Right lobe of liver (tissue), 6 donors: Measurements from ENCODE around the gene TNFRSF1B. TPM values are rescaled to one million over a fixed set of nuclear protein-coding genes. Genes with fewer than 3 reads are reported as not detected.
A peak's percentile ranks its signal among the peaks of the same experiment; 100 is the strongest.

Experiments
- ATAC-seq, 4 donors: fragments of 200-7000 bp; cut with Tn5 transposase; one replicate each; pipeline ENCODE4 v1.9.1; 2020; ENCODE audit warnings: mild to moderate bottlenecking in 4 of 4, moderate library complexity in 4 of 4
- DNase-seq, 3 donors: peaks; one replicate each; pipeline ENCODE4 v3.0.0-alpha.2; 2020
- H3K27ac ChIP-seq, 3 donors: fragments of 200-600 bp; one replicate each; pipeline ENCODE4 v1.8.0; 2022
- H3K27me3 ChIP-seq, 2 donors: fragments of 200-600 bp; one replicate each; pipeline ENCODE4 v1.8.0; 2022
- H3K36me3 ChIP-seq, 4 donors: fragments of 200-600 bp; sonication (generic) in 1 of 4; one replicate each; pipeline versions ENCODE4 v1.5.1 to v1.8.0; 2017 to 2022; ENCODE audit warnings: control low read depth in 1 of 4
- H3K4me1 ChIP-seq, 4 donors: fragments of 200-600 bp; sonication (generic) in 1 of 4; one replicate each; pipeline versions ENCODE4 v1.5.1 to v1.8.0; 2017 to 2022; ENCODE audit warnings: control low read depth in 1 of 4
- H3K4me3 ChIP-seq, 3 donors: fragments of 200-600 bp; one replicate each; pipeline ENCODE4 v1.8.0; 2022
- H3K9me3 ChIP-seq, 4 donors: fragments of 200-600 bp; sonication (generic) in 1 of 4; one replicate each; pipeline versions ENCODE4 v1.5.1 to v1.8.0; 2017 to 2022; ENCODE audit warnings: control low read depth in 1 of 4
- POLR2A ChIP-seq: fragments of 450-650 bp; IDR thresholded peaks from one replicate; pipeline ENCODE4 v1.6.1; 2017; ENCODE audit warnings: antibody characterized with exemption, mild to moderate bottlenecking
- WGBS: methylation state at CpG from one replicate; pipeline ENCODE4 v1.1.6; 2018; ENCODE audit warnings: low coverage, low lambda C conversion rate; ENCODE audit not compliant: insufficient coverage; ENCODE audit errors: missing lambda C conversion rate; 5-methylcytosine and 5-hydroxymethylcytosine counted together
- intact Hi-C, 2 donors: fragments of 100-400 bp; cut with DNase I; formaldehyde crosslinking; loops; one replicate each; pipeline versions ENCODE4 v1.11.2 to v1.14.1; 2022
- long read RNA-seq: library from polyadenylated mRNA; unstranded; transcript quantifications from one replicate; pipeline ENCODE4 v2.0.0, GENCODE V29; 2019
- total RNA-seq, 6 experiments: library from RNA; depleted of rRNA in 2 of 6; stranded (reverse); fragments of >200 nt in 2 of 6; fragmentation: NEBNext Ultra II Directional in 3 of 6; extraction: Animal tissue kit (Norgen Biotek cat#: 25700) in 3 of 6; gene quantifications; one replicate each; pipeline versions ENCODE4 v1.1.0 to v1.2.4, GENCODE V29; 2016 to 2023
- TF ChIP-seq, protein P1 (sequence below), 4 donors: fragments of 200-600 bp in 3 of 4; fragments of 450-650 bp in 1 of 4; IDR thresholded peaks; one replicate each; pipeline versions ENCODE4 v1.5.1 to v1.8.0; 2016 to 2022; ENCODE audit warnings: antibody characterized with exemption in 4 of 4, mild to moderate bottlenecking in 2 of 4
- donor health status: DM: no; HTN: yes; CAD: no.
- donor health status: DM: no; HTN: no; CAD: no.
- donor health status: DM: no; HTN: no; CAD: no.
- donor health status: DM: no; HTN: yes; CAD: no.
- donor health status: DM: no; HTN: yes; CAD: no.

TNFRSF1B gene
- total RNA-seq: 10 to 100 TPM; 12.9 to 56.9 (median 26.5) TPM
- long read RNA-seq, partial matches to known transcripts: 3 of 3 reads
- long read RNA-seq, other reads (novel, unspliced or antisense): 0 of 3 reads

DNA sequence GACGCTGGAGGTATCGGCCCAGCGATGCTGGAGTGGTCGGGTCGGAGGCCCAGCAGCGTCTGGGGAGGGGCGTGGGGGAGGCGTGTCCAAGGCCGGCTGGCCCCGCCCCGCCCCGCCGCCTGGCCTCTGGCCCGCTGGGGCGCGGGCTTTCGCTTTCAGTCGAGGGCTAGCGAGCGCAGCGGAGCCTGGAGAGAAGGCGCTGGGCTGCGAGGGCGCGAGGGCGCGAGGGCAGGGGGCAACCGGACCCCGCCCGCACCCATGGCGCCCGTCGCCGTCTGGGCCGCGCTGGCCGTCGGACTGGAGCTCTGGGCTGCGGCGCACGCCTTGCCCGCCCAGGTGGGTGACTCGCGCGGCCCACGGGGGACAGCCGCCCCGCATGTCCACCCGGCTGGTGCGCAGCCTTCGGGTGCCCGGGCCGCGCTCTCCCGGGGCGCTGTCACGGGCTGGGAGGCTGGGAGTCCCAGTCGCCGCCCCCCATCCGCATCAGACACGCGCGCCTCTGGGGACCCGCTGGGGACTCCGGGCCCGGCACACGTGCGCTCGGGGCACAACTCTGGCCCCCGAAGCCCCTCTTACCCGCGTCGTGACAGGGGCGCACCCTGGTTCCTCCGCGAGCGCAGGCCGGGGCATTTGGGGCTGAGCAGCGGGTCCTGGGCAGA is at the start of gene TNFRSF1B:
Gene TNFRSF1B, plus strand, starts transcription at position 158 of the 659 bp plus-strand sequence. Its CDS starts 101 bp downstream, at position 259.
- DNase-seq (peak; percentile 87 to 90 (median 89)), ATAC-seq (peak; percentile 60 to 77 (median 74))
- intact Hi-C loops: no loop called here
- Histone ChIP-seq H3K4me3 (peak within 1 kb of the TSS; percentile 65 to 89 (median 82)), H3K4me1 (peaks cover 3 to 35% (median 13%) of the 10 kb centered on the region in 4 donors), H3K9me3 (no peaks in the 10 kb centered on the region), H3K36me3 (no peaks in the 10 kb centered on the region), H3K27ac (peak within 1 kb of the TSS; percentile 96 to 99 (median 98)), H3K27me3 (no peaks in the 10 kb centered on the region)
- TF ChIP-seq, protein P1, sequence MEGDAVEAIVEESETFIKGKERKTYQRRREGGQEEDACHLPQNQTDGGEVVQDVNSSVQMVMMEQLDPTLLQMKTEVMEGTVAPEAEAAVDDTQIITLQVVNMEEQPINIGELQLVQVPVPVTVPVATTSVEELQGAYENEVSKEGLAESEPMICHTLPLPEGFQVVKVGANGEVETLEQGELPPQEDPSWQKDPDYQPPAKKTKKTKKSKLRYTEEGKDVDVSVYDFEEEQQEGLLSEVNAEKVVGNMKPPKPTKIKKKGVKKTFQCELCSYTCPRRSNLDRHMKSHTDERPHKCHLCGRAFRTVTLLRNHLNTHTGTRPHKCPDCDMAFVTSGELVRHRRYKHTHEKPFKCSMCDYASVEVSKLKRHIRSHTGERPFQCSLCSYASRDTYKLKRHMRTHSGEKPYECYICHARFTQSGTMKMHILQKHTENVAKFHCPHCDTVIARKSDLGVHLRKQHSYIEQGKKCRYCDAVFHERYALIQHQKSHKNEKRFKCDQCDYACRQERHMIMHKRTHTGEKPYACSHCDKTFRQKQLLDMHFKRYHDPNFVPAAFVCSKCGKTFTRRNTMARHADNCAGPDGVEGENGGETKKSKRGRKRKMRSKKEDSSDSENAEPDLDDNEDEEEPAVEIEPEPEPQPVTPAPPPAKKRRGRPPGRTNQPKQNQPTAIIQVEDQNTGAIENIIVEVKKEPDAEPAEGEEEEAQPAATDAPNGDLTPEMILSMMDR (IDR thresholded peaks at IDR 0.05): no peak
- TF ChIP-seq POLR2A: peak; percentile 100
- WGBS: 0% methylated on average over 4 of the region's 79 CpGs

DNA sequence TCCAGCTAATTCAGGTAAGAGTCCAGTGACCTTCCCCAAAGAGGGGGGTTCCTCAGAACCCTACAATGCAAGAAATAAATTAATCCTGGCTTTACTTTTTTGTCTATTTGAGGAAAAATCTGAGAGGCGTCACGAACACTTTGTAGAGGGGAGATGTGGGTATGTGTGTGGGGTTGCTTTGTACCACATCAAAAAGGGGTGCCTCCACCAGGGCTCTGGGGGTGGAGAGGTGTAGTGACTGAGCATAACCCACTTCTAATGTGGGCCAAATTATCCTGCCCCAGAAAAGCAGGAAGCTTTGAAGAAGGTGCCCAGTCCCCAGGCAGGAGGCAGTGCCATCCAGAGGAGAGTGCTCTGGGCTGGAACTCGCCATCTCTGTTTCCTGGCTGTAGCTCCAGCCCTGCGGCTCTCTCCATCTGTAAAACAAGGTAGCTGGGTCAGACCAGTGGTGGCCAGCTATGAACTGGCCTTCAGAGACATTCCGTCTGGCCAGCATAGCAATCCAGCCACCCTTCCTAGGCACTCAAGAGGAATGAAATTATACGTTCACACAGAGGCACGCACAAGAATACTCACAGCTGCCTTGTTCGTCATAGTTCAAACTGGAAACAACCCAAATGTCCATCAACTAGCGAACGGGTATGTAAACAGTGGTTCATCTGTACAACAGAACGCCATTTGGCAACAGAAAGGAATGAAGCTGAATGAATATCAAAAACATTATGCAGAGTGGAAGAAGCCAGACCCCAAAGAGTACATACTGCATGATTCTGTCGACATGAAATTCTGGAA is 45.4 kb upstream of the TNFRSF1B start:
- ATAC-seq: no peak
- Histone ChIP-seq H3K27me3 (no peaks in the 10 kb centered on the region), H3K27ac (no peak overlapping the region), H3K36me3 (no peaks in the 10 kb centered on the region), H3K9me3 (no peaks in the 10 kb centered on the region), H3K4me1 (peaks cover 0 to 7% (median 2%) of the 10 kb centered on the region in 4 donors), H3K4me3 (no peak overlapping the region)
- intact Hi-C loops: loop anchor here in 1 of 2 donors (5.0 kb wide), 1 partner anchor 86 kb away; no protein-coding TSS in a partner anchor
- TF ChIP-seq, protein P1 (IDR thresholded peaks at IDR 0.05): no peak
- no peak for TF ChIP-seq POLR2A
- DNase-seq: peak in 1 of 3 donors; percentile 28
- WGBS: 52% methylated on average over 11 of the region's 12 CpGs

DNA sequence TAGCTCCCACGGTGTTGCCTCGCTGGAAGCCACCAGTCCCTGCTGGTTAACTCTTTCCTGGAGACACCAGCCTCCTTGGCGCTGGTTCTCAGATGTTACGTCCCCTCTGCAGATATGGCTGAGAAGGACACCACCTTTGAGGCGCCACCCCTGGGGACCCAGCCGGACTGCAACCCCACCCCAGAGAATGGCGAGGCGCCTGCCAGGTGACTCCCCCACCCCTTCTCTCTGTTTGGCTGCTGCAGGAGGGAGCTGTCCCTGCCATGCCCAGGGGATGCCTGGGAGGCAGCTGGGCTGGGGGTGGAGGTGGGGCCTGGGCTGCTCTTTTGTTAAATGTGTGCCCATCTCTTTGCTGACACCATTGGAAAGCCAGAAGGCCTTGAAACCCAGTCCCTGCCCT is 43.6 kb upstream of the TNFRSF1B start:
- ATAC-seq (no peak), DNase-seq (peak in 2 of 3 donors; percentile 41 to 51)
- Histone ChIP-seq H3K27ac (no peak overlapping the region), H3K4me1 (peaks cover 0 to 7% (median 2%) of the 10 kb centered on the region in 4 donors), H3K4me3 (no peak overlapping the region), H3K9me3 (no peaks in the 10 kb centered on the region), H3K36me3 (no peaks in the 10 kb centered on the region), H3K27me3 (no peaks in the 10 kb centered on the region)
- TF ChIP-seq, protein P1 (IDR thresholded peaks at IDR 0.05): no peak
- no peak for TF ChIP-seq POLR2A
- 20% methylated on average over 2 of the region's 8 CpGs for WGBS
- intact Hi-C loops: loop anchor here in 1 of 2 donors (5.0 kb wide), 1 partner anchor 84 kb away; no protein-coding TSS in a partner anchor

DNA sequence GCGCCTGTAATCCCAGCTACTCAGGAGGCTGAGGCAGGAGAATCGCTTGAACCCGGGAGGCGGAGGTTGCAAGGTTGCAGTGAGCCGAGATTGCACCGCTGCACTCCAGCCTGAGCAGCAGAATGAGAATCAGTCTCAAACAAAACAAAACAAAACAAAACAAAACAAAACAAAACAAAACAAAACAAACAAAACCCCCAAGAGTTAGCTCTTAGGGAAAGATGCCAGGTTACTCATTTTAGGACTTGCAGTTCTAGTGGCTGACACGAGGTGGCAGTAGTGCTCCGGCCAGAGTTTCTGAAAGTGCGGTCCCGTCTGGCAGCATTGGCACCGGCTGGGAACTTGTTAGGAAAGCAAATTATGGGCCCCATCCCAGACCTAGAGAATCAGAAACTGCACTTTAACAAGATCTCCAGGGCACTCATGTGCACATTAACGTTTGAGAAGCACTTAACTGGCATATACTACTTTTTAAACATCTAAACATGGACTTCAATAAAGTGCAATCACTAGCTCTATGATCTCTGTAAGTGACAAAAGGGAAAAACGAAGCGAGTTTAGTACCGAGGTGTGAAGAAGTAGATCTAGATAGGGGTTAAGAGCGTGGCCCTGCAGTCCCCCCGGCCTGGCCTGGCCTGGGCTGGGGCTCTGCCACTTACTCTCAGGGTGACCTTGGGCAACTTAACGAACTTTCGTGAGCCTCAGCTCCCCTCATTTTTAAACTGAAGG is 41.9 kb upstream of the TNFRSF1B start:
- Histone ChIP-seq H3K4me3 (no peak overlapping the region), H3K4me1 (peaks cover 0 to 9% (median 3%) of the 10 kb centered on the region in 4 donors), H3K27me3 (no peaks in the 10 kb centered on the region), H3K27ac (no peak overlapping the region), H3K9me3 (no peaks in the 10 kb centered on the region), H3K36me3 (no peaks in the 10 kb centered on the region)
- intact Hi-C loops: loop anchor here (2.0 to 5.0 kb wide), 2 partner anchors 82 to 84 kb away; no protein-coding TSS in a partner anchor
- ATAC-seq: peak; percentile 82 to 92 (median 87)
- WGBS: 35% methylated on average over 19 of the region's 19 CpGs
- TF ChIP-seq, protein P1 (IDR thresholded peaks at IDR 0.05): peak; percentile 92 to 97 (median 95)
- TF ChIP-seq POLR2A: no peak
- DNase-seq: peak; percentile 78 to 84 (median 83)
